ENCODE data around the gene THADA.

The THADA gene

GRCh38 chr2:43341959-43342757, 253.7 kb downstream of the THADA start:
- Histone ChIP-seq H3K9me2 (replicated peaks; ENCODE audit: control insufficient read depth, low read length) (no peaks in the 10 kb centered on the region), H3K4me1 (ENCODE audit: control insufficient read depth, low read length) (no peaks in the 10 kb centered on the region), H3K4me3 (ENCODE audit: low read length) (no peak overlapping the region), H3F3A (ENCODE audit: control insufficient read depth, insufficient read depth) (no peaks in the 10 kb centered on the region), H3K27me3 (ENCODE audit: control insufficient read depth, low read length) (no peaks in the 10 kb centered on the region), H3K9me3 (ENCODE audit: control insufficient read depth, insufficient read depth, low read length) (no peaks in the 10 kb centered on the region), H3K27ac (ENCODE audit: low read depth, low read length) (no peak overlapping the region), H3K36me3 (ENCODE audit: control insufficient read depth, low read length) (no peaks in the 10 kb centered on the region), H4K20me1 (ENCODE audit: control insufficient read depth, insufficient read depth, low read depth, low read length) (no peaks in the 10 kb centered on the region), H3K79me2 (ENCODE audit: control insufficient read depth, low read length) (no peaks in the 10 kb centered on the region), H3K4me2 (ENCODE audit: low read length) (no peak overlapping the region)
- no peak for TF ChIP-seq CTCF (IDR thresholded peaks at IDR 0.05; ENCODE audit: low read depth, low read length, poor library complexity, severe bottlenecking)
- TF ChIP-seq EZH2phosphoT487 (IDR thresholded peaks at IDR 0.05; ENCODE audit: borderline replicate concordance, low read length), result no peak

- no peaks in the 10 kb centered on the region for H3K4me1 ChIP-seq (ENCODE audit: control insufficient read depth, low read length)
- TF ChIP-seq CTCF (IDR thresholded peaks at IDR 0.05; ENCODE audit: low read depth, low read length, poor library complexity, severe bottlenecking) (no peak), EZH2phosphoT487 (IDR thresholded peaks at IDR 0.05; ENCODE audit: borderline replicate concordance, low read length) (no peak)
- H3K4me3 ChIP-seq (ENCODE audit: low read length), result no peak overlapping the region
- H3K9me3 ChIP-seq (ENCODE audit: control insufficient read depth, insufficient read depth, low read length), result no peaks in the 10 kb centered on the region
- H4K20me1 ChIP-seq (ENCODE audit: control insufficient read depth, insufficient read depth, low read depth, low read length), result no peaks in the 10 kb centered on the region
- H3K36me3 ChIP-seq (ENCODE audit: control insufficient read depth, low read length), result no peaks in the 10 kb centered on the region
- H3K27ac ChIP-seq (ENCODE audit: low read depth, low read length), result no peak overlapping the region
- H3K9me2 ChIP-seq (replicated peaks; ENCODE audit: control insufficient read depth, low read length), result no peaks in the 10 kb centered on the region
- no peak overlapping the region for H3K4me2 ChIP-seq (ENCODE audit: low read length)
- no peaks in the 10 kb centered on the region for H3F3A ChIP-seq (ENCODE audit: control insufficient read depth, insufficient read depth)
- no peaks in the 10 kb centered on the region for H3K79me2 ChIP-seq (ENCODE audit: control insufficient read depth, low read length)
- H3K27me3 ChIP-seq (ENCODE audit: control insufficient read depth, low read length), result no peaks in the 10 kb centered on the region
Measured at GRCh38 chr2:43340945-43341356, 254.9 kb downstream of the THADA start.

- Histone ChIP-seq H3K27me3 (ENCODE audit: control insufficient read depth, low read length) (no peaks in the 10 kb centered on the region), H3K4me1 (ENCODE audit: control insufficient read depth, low read length) (no peaks in the 10 kb centered on the region)
Measured at GRCh38 chr2:43340066-43340465, 255.8 kb downstream of the THADA start.

More at GRCh38 chr2:43340066-43340465, 255.8 kb downstream of the THADA start:
- Histone ChIP-seq H3K4me2 (ENCODE audit: low read length) (no peak overlapping the region), H3K27ac (ENCODE audit: low read depth, low read length) (no peak overlapping the region), H3K4me3 (ENCODE audit: low read length) (no peak overlapping the region), H3K9me2 (replicated peaks; ENCODE audit: control insufficient read depth, low read length) (no peaks in the 10 kb centered on the region), H3F3A (ENCODE audit: control insufficient read depth, insufficient read depth) (no peaks in the 10 kb centered on the region), H3K79me2 (ENCODE audit: control insufficient read depth, low read length) (no peaks in the 10 kb centered on the region), H4K20me1 (ENCODE audit: control insufficient read depth, insufficient read depth, low read depth, low read length) (no peaks in the 10 kb centered on the region), H3K9me3 (ENCODE audit: control insufficient read depth, insufficient read depth, low read length) (no peaks in the 10 kb centered on the region), H3K36me3 (ENCODE audit: control insufficient read depth, low read length) (no peaks in the 10 kb centered on the region)
- TF ChIP-seq CTCF (IDR thresholded peaks at IDR 0.05; ENCODE audit: low read depth, low read length, poor library complexity, severe bottlenecking) (no peak), EZH2phosphoT487 (IDR thresholded peaks at IDR 0.05; ENCODE audit: borderline replicate concordance, low read length) (no peak)

All from DOHH2 (cell line).